Transverse colon (tissue), 4 donors: Measurements from ENCODE around the gene PEX3. TPM values are rescaled to one million over a fixed set of nuclear protein-coding genes. Genes with fewer than 3 reads are reported as not detected.

Source experiments
- DNase-seq: peaks from one replicate; pipeline ENCODE4 v3.0.0-alpha.2; 2019
- H3K27ac ChIP-seq, 4 donors: fragments of 200-600 bp; sonication (generic); 2 replicates each; pipeline ENCODE4 v1.5.1; 2016 to 2018; ENCODE audit warnings: inconsistent platforms in 4 of 4
- H3K27me3 ChIP-seq: fragments of 200-600 bp; sonication (generic); 2 replicates; pipeline ENCODE4 v1.5.1; 2017; ENCODE audit warnings: inconsistent platforms
- H3K36me3 ChIP-seq, 4 donors: fragments of 200-600 bp; sonication (generic); 2 replicates each; pipeline ENCODE4 v1.5.1; 2017 to 2019; ENCODE audit warnings: inconsistent platforms in 4 of 4
- H3K4me1 ChIP-seq, 4 donors: fragments of 200-600 bp; sonication (generic); 2 replicates each; pipeline ENCODE4 v1.5.1; 2017 to 2020; ENCODE audit warnings: inconsistent platforms in 4 of 4
- H3K4me3 ChIP-seq, 4 donors: fragments of 200-600 bp; sonication (generic); 1 replicate in 1 of 4; 2 replicates in 3 of 4; pipeline versions ENCODE4 v1.5.1 to v1.6.1; 2017 to 2019; ENCODE audit warnings: inconsistent platforms in 4 of 4
- H3K9me3 ChIP-seq, 2 donors: fragments of 200-600 bp; sonication (generic); 2 replicates each; pipeline ENCODE4 v1.5.1; 2017 to 2019; ENCODE audit warnings: inconsistent platforms in 2 of 2
- EP300 ChIP-seq: sonication (generic); formaldehyde crosslinking; IDR thresholded peaks from one replicate; pipeline ENCODE4 v1.6.1; 2017; ENCODE audit warnings: antibody characterized with exemption, low read depth
- POLR2A ChIP-seq: fragments of 450-650 bp; IDR thresholded peaks from one replicate; pipeline ENCODE4 v1.6.1; 2016; ENCODE audit warnings: antibody characterized with exemption, mild to moderate bottlenecking, moderate library complexity
- POLR2AphosphoS5 ChIP-seq, 3 donors: sonication (generic); formaldehyde crosslinking; IDR thresholded peaks; one replicate each; pipeline ENCODE4 v1.6.1; 2016; ENCODE audit warnings: antibody characterized with exemption in 3 of 3
- WGBS, 2 donors: methylation state at CpG; one replicate each; pipeline ENCODE4 v1.1.5; 2018; ENCODE audit warnings: low coverage in 1 of 2; 5-methylcytosine and 5-hydroxymethylcytosine counted together
- in situ Hi-C, 4 donors: fragments of 200-750 bp; cut with MboI; loops; one replicate each; pipeline versions ENCODE4 v1.15.0 to v1.15.1; 2017; ENCODE audit warnings: low sequenced_read_pairs in 3 of 4, low pct_ligation_motif_present in 1 of 4, low pct_unique_long_range_greater_than_20kb in 1 of 4
- intact Hi-C: fragments of 100-400 bp; cut with DNase I; formaldehyde crosslinking; loops from one replicate; pipeline ENCODE4 v1.15.1; 2023; ENCODE audit warnings: low total_unique reads
- total RNA-seq, 4 donors: library from RNA; depleted of rRNA; stranded (reverse); fragments of >200 nt; gene quantifications; one replicate each; pipeline ENCODE4 v1.1.0, GENCODE V29; 2016
- TF ChIP-seq, protein P1 (sequence below), 5 experiments: fragments of 200-600 bp in 3 of 5; fragments of 450-650 bp in 2 of 5; sonication (generic) in 3 of 5; IDR thresholded peaks; 1 replicate in 2 of 5; 2 replicates in 3 of 5; pipeline ENCODE4 v1.5.1; 2016 to 2017; ENCODE audit warnings: antibody characterized with exemption in 5 of 5, inconsistent platforms in 3 of 5, mild to moderate bottlenecking in 2 of 5, moderate library complexity in 1 of 5

PEX3 gene, protein sequence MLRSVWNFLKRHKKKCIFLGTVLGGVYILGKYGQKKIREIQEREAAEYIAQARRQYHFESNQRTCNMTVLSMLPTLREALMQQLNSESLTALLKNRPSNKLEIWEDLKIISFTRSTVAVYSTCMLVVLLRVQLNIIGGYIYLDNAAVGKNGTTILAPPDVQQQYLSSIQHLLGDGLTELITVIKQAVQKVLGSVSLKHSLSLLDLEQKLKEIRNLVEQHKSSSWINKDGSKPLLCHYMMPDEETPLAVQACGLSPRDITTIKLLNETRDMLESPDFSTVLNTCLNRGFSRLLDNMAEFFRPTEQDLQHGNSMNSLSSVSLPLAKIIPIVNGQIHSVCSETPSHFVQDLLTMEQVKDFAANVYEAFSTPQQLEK
- total RNA-seq = 10 to 100 TPM in 1 of 4 donors, 1 to 10 TPM in 1, not detected in 2; 7.6 to 13.2 TPM

DNA sequence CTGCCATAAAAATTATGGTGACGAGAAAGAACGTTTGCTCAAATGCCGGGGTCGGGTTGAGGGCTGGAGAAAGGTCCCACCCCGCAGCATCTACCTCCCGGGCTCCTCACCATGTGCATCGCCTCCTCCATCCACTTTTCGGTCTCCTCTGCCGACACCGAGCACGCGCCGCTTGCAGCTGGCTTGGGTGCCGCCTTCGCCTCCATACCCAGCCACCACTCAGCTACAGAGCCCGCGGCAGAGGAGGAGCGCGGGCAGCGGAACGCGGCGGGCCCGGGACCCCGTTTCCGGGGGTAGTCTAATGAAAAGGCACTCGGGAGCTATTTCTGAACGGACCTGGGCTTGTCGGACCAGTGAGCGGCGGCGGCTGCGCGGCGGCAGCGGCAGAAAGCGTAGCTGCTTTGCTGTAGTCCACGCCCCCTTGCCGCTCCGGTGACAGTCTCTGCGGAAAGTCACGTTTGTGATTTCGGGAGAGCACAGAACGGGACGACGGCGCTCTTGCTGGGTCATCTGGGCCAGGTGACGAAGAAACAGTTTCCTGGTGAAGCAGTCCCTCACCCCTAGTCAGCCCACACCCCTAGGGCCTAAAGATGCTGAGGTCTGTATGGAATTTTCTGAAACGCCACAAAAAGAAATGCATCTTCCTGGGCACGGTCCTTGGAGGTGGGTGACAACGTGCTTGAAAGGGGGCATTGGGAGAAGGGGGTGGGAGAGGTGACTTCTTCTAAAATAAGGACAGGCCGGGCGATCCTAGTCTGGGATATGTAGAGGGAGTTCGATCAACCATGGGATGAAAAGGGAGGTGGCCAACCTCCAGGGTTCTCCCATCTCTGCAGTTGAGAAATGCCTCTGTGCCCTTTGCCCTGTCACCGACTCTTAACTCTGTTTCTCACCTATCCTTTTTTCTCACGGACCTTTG lies at the start of gene PEX3, which contains the start of gene ADAT2:
Gene PEX3, plus strand, starts transcription at position 353 of the 919 bp plus-strand sequence. Its CDS starts 238 bp downstream, at position 591.
Gene ADAT2, minus strand, starts transcription at position 243 of the 919 bp plus-strand sequence. Its CDS starts 37 bp downstream, at position 206.
- peak; percentile 71 for TF ChIP-seq POLR2A
- TF ChIP-seq, protein P1, sequence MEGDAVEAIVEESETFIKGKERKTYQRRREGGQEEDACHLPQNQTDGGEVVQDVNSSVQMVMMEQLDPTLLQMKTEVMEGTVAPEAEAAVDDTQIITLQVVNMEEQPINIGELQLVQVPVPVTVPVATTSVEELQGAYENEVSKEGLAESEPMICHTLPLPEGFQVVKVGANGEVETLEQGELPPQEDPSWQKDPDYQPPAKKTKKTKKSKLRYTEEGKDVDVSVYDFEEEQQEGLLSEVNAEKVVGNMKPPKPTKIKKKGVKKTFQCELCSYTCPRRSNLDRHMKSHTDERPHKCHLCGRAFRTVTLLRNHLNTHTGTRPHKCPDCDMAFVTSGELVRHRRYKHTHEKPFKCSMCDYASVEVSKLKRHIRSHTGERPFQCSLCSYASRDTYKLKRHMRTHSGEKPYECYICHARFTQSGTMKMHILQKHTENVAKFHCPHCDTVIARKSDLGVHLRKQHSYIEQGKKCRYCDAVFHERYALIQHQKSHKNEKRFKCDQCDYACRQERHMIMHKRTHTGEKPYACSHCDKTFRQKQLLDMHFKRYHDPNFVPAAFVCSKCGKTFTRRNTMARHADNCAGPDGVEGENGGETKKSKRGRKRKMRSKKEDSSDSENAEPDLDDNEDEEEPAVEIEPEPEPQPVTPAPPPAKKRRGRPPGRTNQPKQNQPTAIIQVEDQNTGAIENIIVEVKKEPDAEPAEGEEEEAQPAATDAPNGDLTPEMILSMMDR (IDR thresholded peaks at IDR 0.05) = no peak
- TF ChIP-seq POLR2AphosphoS5 (IDR thresholded peaks at IDR 0.05) = peak; percentile 79 to 86 (median 84)
- WGBS, 2 donors = 0% methylated on average over 4 to 49 of the region's 56 CpGs
- intact Hi-C loops = no loop called here
- Histone ChIP-seq H3K27ac (peak within 1 kb of the TSS; percentile 76 to 85 (median 81)), H3K4me1 (peaks cover 8 to 28% (median 15%) of the 10 kb centered on the region in 4 donors), H3K9me3 (no peaks in the 10 kb centered on the region), H3K27me3 (no peaks in the 10 kb centered on the region), H3K36me3 (no peaks in the 10 kb centered on the region), H3K4me3 (peak within 1 kb of the TSS; percentile 59 to 84 (median 65))
- peak; percentile 95 for DNase-seq
- in situ Hi-C loops = no loop called here

DNA sequence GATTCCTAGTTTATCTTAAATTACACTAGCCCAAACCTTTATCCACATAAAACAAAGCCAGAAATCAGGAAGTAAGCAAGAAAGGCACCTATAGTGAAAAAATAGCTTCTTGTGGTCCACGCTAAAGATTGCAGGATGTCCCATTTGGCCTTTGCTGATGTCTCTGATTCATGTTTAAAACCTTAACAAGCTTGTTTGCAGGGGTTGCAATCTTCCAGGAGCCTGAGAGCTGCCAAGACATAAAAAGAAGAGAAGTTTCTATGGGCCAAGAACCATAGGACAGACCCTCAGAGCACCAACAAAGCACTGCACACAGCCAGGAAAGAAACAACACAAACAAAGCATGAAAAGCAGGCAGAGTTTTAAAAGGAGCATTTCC lies 49.5 kb upstream of the PEX3 start:
- WGBS, 2 donors = 67% methylated on average over 1 of the region's 1 CpG
- TF ChIP-seq, protein P1 (IDR thresholded peaks at IDR 0.05) = no peak
- TF ChIP-seq POLR2AphosphoS5 (IDR thresholded peaks at IDR 0.05) = no peak
- TF ChIP-seq EP300 = no peak
- TF ChIP-seq POLR2A = no peak
- intact Hi-C loops = no loop called here
- Histone ChIP-seq H3K36me3 (no peaks in the 10 kb centered on the region), H3K9me3 (no peaks in the 10 kb centered on the region), H3K27ac (no peak overlapping the region), H3K4me3 (no peak overlapping the region), H3K27me3 (no peaks in the 10 kb centered on the region), H3K4me1 (peaks cover 0 to 26% (median 2%) of the 10 kb centered on the region in 4 donors)
- no peak for DNase-seq
- in situ Hi-C loops = loop anchor here in 2 of 4 donors (25.0 kb wide), 1 partner anchor 714 kb away; no protein-coding TSS in a partner anchor

DNA sequence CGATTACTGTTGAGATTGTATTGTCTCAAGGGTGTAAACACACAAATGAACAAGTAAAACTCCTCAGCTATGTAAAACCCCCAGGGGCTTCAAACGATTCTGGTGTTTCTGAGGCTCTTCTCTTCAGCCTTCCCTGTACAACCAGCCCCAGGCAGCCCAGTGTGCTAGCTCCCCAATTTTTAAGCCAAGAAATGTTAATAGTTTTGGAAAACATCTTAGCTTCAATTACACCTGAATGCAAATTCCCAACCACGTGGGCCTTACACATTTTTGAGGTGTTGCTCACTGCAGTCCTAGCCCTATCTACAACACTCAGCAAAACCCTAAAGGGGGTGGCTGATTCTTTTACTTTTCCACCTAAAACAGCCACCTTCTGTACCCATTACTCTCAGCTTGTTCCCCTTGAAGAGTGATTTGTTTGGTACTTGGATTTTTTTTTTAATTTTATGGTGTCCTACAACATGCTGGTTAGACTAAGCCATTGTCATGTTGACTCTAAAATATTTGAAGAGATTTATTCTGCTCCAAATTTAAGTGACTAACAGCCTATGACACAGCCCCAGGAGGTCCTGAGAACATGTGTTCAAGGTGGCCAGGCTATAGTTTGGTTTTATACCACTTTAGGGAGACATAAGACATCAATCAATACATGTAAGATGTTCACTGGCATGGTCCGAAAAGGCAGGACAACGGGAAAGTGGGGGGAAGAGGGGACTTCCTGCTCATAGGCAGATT lies 48.8 kb upstream of the PEX3 start:
- DNase-seq = no peak
- intact Hi-C loops (no loop called here), in situ Hi-C loops (loop anchor here in 2 of 4 donors (25.0 kb wide), 1 partner anchor 715 kb away; no protein-coding TSS in a partner anchor)
- Histone ChIP-seq H3K27me3 (no peaks in the 10 kb centered on the region), H3K36me3 (no peaks in the 10 kb centered on the region), H3K4me3 (no peak overlapping the region), H3K27ac (no peak overlapping the region), H3K4me1 (peaks cover 0 to 23% (median 1%) of the 10 kb centered on the region in 4 donors), H3K9me3 (no peaks in the 10 kb centered on the region)
- 83 to 100% methylated on average over 1 to 5 of the region's 5 CpGs for WGBS, 2 donors
- TF ChIP-seq, protein P1 (IDR thresholded peaks at IDR 0.05) = no peak
- TF ChIP-seq POLR2A (no peak), EP300 (no peak), POLR2AphosphoS5 (IDR thresholded peaks at IDR 0.05) (no peak)
